Upper lobe of right lung (tissue), 1 donor: ENCODE data around the gene DLG2. TPM values are rescaled to one million over a fixed set of nuclear protein-coding genes. Genes with fewer than 3 reads are reported as not detected.
"Not testable (repeated sequence)": the region's sequence is repeated elsewhere in the genome, so short reads cannot be mapped to it uniquely, and the experiment has no call there.

Experiments used
- ATAC-seq: fragments of 200-7000 bp; cut with Tn5 transposase; one replicate; pipeline ENCODE4 v1.9.1; 2020; ENCODE audit warnings: mild to moderate bottlenecking, moderate library complexity
- DNase-seq: peaks from one replicate; pipeline ENCODE4 v3.0.0-alpha.2; 2020
- H3K27ac ChIP-seq: fragments of 200-600 bp; one replicate; pipeline ENCODE4 v1.8.0; 2022
- H3K27me3 ChIP-seq: fragments of 200-600 bp; one replicate; pipeline ENCODE4 v1.8.0; 2022; ENCODE audit warnings: mild to moderate bottlenecking
- H3K36me3 ChIP-seq: fragments of 200-600 bp; one replicate; pipeline ENCODE4 v1.8.0; 2022
- H3K4me1 ChIP-seq: fragments of 200-600 bp; one replicate; pipeline ENCODE4 v1.8.0; 2022
- H3K4me3 ChIP-seq: fragments of 200-600 bp; one replicate; pipeline ENCODE4 v1.8.0; 2022; ENCODE audit warnings: mild to moderate bottlenecking
- H3K9me3 ChIP-seq: fragments of 200-600 bp; one replicate; pipeline ENCODE4 v1.8.0; 2022
- CTCF ChIP-seq: fragments of 200-600 bp; IDR thresholded peaks from one replicate; pipeline ENCODE4 v1.8.0; 2022; ENCODE audit warnings: antibody characterized with exemption
- intact Hi-C: fragments of 100-400 bp; cut with DNase I; formaldehyde crosslinking; loops from one replicate; pipeline ENCODE4 v1.11.0; 2022
- total RNA-seq: library from RNA; stranded (reverse); fragmentation: NEBNext Ultra II Directional; extraction: Animal tissue kit (Norgen Biotek cat#: 25700); gene quantifications from one replicate; pipeline ENCODE4 v1.2.1, GENCODE V29; 2021
- donor health status: DM: no; HTN: yes; CAD: no; lungs with severe emphysema.

The DLG2 gene
- total RNA-seq, 1 donor from 2014 or later: 9.7 TPM

- DNase-seq (no peak), ATAC-seq (no peak)
- no peak overlapping the region for H3K27ac ChIP-seq
- TF ChIP-seq CTCF: no peak
- H3K9me3 ChIP-seq: no peaks in the 10 kb centered on the region
- H3K4me1 ChIP-seq: no peaks in the 10 kb centered on the region
- intact Hi-C loops: no loop called here
- H3K36me3 ChIP-seq: no peaks in the 10 kb centered on the region
- H3K27me3 ChIP-seq: no peaks in the 10 kb centered on the region
- no peak overlapping the region for H3K4me3 ChIP-seq
These were observed 1313.2 kb downstream of the DLG2 start for GRCh38 chr11:84313830-84314359.

GRCh38 chr11:84310268-84310667 is 1316.9 kb downstream of the DLG2 start:
- H3K36me3 ChIP-seq: no peaks in the 10 kb centered on the region
- H3K27ac ChIP-seq: no peak overlapping the region
- ATAC-seq (no peak), DNase-seq (no peak)
- H3K4me3 ChIP-seq: no peak overlapping the region
- no peak for TF ChIP-seq CTCF
- H3K4me1 ChIP-seq: no peaks in the 10 kb centered on the region
- intact Hi-C loops: no loop called here
- no peaks in the 10 kb centered on the region for H3K27me3 ChIP-seq
- H3K9me3 ChIP-seq: no peaks in the 10 kb centered on the region

- H3K27ac ChIP-seq, H3K4me1 ChIP-seq, H3K27me3 ChIP-seq, H3K9me3 ChIP-seq, H3K36me3 ChIP-seq, intact Hi-C loops, DNase-seq, H3K4me3 ChIP-seq, ATAC-seq: not testable (repeated sequence)
These were observed 1318.7 kb downstream of the DLG2 start for GRCh38 chr11:84308491-84308890.

- Histone ChIP-seq H3K27me3 (no peaks in the 10 kb centered on the region), H3K4me1 (no peaks in the 10 kb centered on the region), H3K9me3 (no peaks in the 10 kb centered on the region), H3K4me3 (no peak overlapping the region), H3K36me3 (no peaks in the 10 kb centered on the region), H3K27ac (no peak overlapping the region)
- ATAC-seq (no peak), DNase-seq (no peak)
- intact Hi-C loops: no loop called here
- no peak for TF ChIP-seq CTCF
These were observed 1327.1 kb downstream of the DLG2 start for GRCh38 chr11:84300092-84300491.

GRCh38 chr11:84297570-84297969 is 1329.6 kb downstream of the DLG2 start:
- intact Hi-C loops: no loop called here
- ATAC-seq: no peak
- H3K27ac ChIP-seq: no peak overlapping the region

GRCh38 chr11:84295815-84296214 is 1331.3 kb downstream of the DLG2 start:
- Histone ChIP-seq H3K36me3 (no peaks in the 10 kb centered on the region), H3K27ac (no peak overlapping the region), H3K4me1 (no peaks in the 10 kb centered on the region), H3K27me3 (no peaks in the 10 kb centered on the region), H3K4me3 (no peak overlapping the region), H3K9me3 (no peaks in the 10 kb centered on the region)
- TF ChIP-seq CTCF: no peak
- no peak for ATAC-seq
- intact Hi-C loops: no loop called here
- DNase-seq: no peak

More at GRCh38 chr11:84297570-84297969, 1329.6 kb downstream of the DLG2 start:
- no peaks in the 10 kb centered on the region for H3K4me1 ChIP-seq
- no peaks in the 10 kb centered on the region for H3K36me3 ChIP-seq
- no peak overlapping the region for H3K4me3 ChIP-seq
- no peak for TF ChIP-seq CTCF
- no peak for DNase-seq
- no peaks in the 10 kb centered on the region for H3K9me3 ChIP-seq
- no peaks in the 10 kb centered on the region for H3K27me3 ChIP-seq
